Astrocyte (in vitro differentiated cells and primary cell): ENCODE results near the gene SMAP2. TPM values are rescaled to one million over a fixed set of nuclear protein-coding genes. Genes with fewer than 3 reads are reported as not detected.

Experiments
- DNase-seq: peaks from one replicate; pipeline ENCODE4 v3.0.0-alpha.2; 2010; ENCODE audit warnings: low read depth
- FAIRE-seq: peaks from 2 replicates; lab custom pipeline; 2011; peaks lifted over from hg19 to GRCh38; lab: Jason Lieb, UNC
- H2AFZ ChIP-seq: 2 replicates; pipeline ENCODE4 v1.6.0; 2012; ENCODE audit warnings: low read depth, low read length, inconsistent platforms
- H3K27ac ChIP-seq: 2 replicates; pipeline ENCODE4 v1.5.1; 2011; ENCODE audit warnings: low read depth, low read length, inconsistent platforms
- H3K27me3 ChIP-seq: 2 replicates; pipeline ENCODE4 v1.6.0; 2011; ENCODE audit warnings: low read length, inconsistent platforms; ENCODE audit not compliant: insufficient read depth
- H3K36me3 ChIP-seq: 2 replicates; pipeline ENCODE4 v1.5.1; 2011; ENCODE audit warnings: low read length, inconsistent platforms; ENCODE audit not compliant: insufficient read depth
- H3K4me1 ChIP-seq: 2 replicates; pipeline ENCODE4 v1.5.1; 2011; ENCODE audit warnings: low read length, inconsistent platforms; ENCODE audit not compliant: insufficient read depth
- H3K4me2 ChIP-seq: 2 replicates; pipeline ENCODE4 v1.6.0; 2012; ENCODE audit warnings: low read length, inconsistent platforms
- H3K4me3 ChIP-seq: 2 replicates; pipeline ENCODE4 v1.5.1; 2011; ENCODE audit warnings: low read depth, mild to moderate bottlenecking, low read length, inconsistent platforms; ENCODE audit not compliant: insufficient read depth
- H3K79me2 ChIP-seq: 2 replicates; pipeline ENCODE4 v1.6.0; 2012; ENCODE audit warnings: mild to moderate bottlenecking, low read length, inconsistent platforms; ENCODE audit not compliant: insufficient read depth
- H3K9ac ChIP-seq: 2 replicates; pipeline ENCODE4 v1.6.0; 2012; ENCODE audit warnings: mild to moderate bottlenecking, low read length, inconsistent platforms
- H3K9me3 ChIP-seq: 2 replicates; pipeline ENCODE4 v1.5.1; 2012; ENCODE audit warnings: low read depth, mild to moderate bottlenecking, low read length, inconsistent platforms; ENCODE audit not compliant: insufficient read depth
- H4K20me1 ChIP-seq: 2 replicates; pipeline ENCODE4 v1.6.0; 2012; ENCODE audit warnings: low read length, inconsistent platforms; ENCODE audit not compliant: insufficient read depth
- H3K27ac Mint-ChIP-seq: one replicate; pipeline ENCODE4 v1.8.0; 2021; ENCODE audit warnings: mild to moderate bottlenecking, mixed read lengths; ENCODE audit not compliant: unreplicated experiment
- H3K27me3 Mint-ChIP-seq: one replicate; pipeline ENCODE4 v1.8.0; 2021; ENCODE audit warnings: low read depth, mixed read lengths; ENCODE audit not compliant: unreplicated experiment
- H3K36me3 Mint-ChIP-seq: one replicate; pipeline ENCODE4 v1.8.0; 2021; ENCODE audit warnings: low read depth, mixed read lengths; ENCODE audit not compliant: unreplicated experiment
- H3K4me1 Mint-ChIP-seq: one replicate; pipeline ENCODE4 v1.8.0; 2021; ENCODE audit warnings: low read depth, mixed read lengths; ENCODE audit not compliant: unreplicated experiment
- H3K4me3 Mint-ChIP-seq: one replicate; pipeline ENCODE4 v1.8.0; 2021; ENCODE audit warnings: mild to moderate bottlenecking, moderate library complexity, mixed read lengths; ENCODE audit not compliant: unreplicated experiment
- H3K9me3 Mint-ChIP-seq: one replicate; pipeline ENCODE4 v1.8.0; 2021; ENCODE audit warnings: mild to moderate bottlenecking, mixed read lengths; ENCODE audit not compliant: unreplicated experiment
- CTCF ChIP-seq: IDR thresholded peaks from 2 replicates; pipeline ENCODE4 v1.5.1; 2011; ENCODE audit warnings: low read depth, mild to moderate bottlenecking, inconsistent platforms, low read length, moderate library complexity; ENCODE audit not compliant: insufficient read depth
- EZH2 ChIP-seq: IDR thresholded peaks from 2 replicates; pipeline ENCODE4 v1.6.1; 2012; ENCODE audit warnings: mild to moderate bottlenecking, low read length, inconsistent platforms; ENCODE audit not compliant: insufficient read depth
- total RNA-seq: library from RNA; stranded (reverse); gene quantifications from 2 replicates; pipeline ENCODE4 v1.2.1, GENCODE V29; 2021

The SMAP2 gene
- total RNA-seq, 1 donor from 2014 or later, result 16.8 TPM

GRCh38 chr1:40450495-40451237 is 77.1 kb downstream of the SMAP2 start:
- H3K27ac Mint-ChIP-seq, result peak overlapping the region; percentile 84
- H3K4me1 Mint-ChIP-seq, result peaks cover 7% of the 10 kb centered on the region
- FAIRE-seq (no peak), DNase-seq (peak; percentile 95)
- H2AFZ ChIP-seq, result peak overlapping the region; percentile 97
- H3K27me3 ChIP-seq, result no peaks in the 10 kb centered on the region
- no peak for TF ChIP-seq CTCF
- TF ChIP-seq EZH2, result no peak
- H3K9ac ChIP-seq, result peak overlapping the region; percentile 89
- H3K4me3 Mint-ChIP-seq, result peak overlapping the region; percentile 85
- no peaks in the 10 kb centered on the region for H3K27me3 Mint-ChIP-seq
- H3K4me1 ChIP-seq, result peaks cover 13% of the 10 kb centered on the region
- H3K9me3 Mint-ChIP-seq, result peaks cover 44% of the 10 kb centered on the region
- H3K9me3 ChIP-seq, result peaks cover 20% of the 10 kb centered on the region
- H3K4me3 ChIP-seq, result peak overlapping the region; percentile 78
- no peaks in the 10 kb centered on the region for H4K20me1 ChIP-seq
- H3K36me3 ChIP-seq, result peaks cover 8% of the 10 kb centered on the region
- H3K79me2 ChIP-seq, result peaks cover 24% of the 10 kb centered on the region
- peak overlapping the region; percentile 97 for H3K27ac ChIP-seq
- H3K4me2 ChIP-seq, result peak overlapping the region; percentile 94
- peaks cover 38% of the 10 kb centered on the region for H3K36me3 Mint-ChIP-seq

- Histone ChIP-seq H3K4me1 (peaks cover 13% of the 10 kb centered on the region), H3K27ac (peak overlapping the region; percentile 97), H4K20me1 (no peaks in the 10 kb centered on the region), H3K4me2 (peak overlapping the region; percentile 94), H3K27me3 (no peaks in the 10 kb centered on the region), H3K4me3 (peak overlapping the region; percentile 78), H2AFZ (no peak overlapping the region), H3K36me3 (peaks cover 8% of the 10 kb centered on the region), H3K79me2 (peaks cover 24% of the 10 kb centered on the region), H3K9me3 (peaks cover 18% of the 10 kb centered on the region), H3K9ac (peak overlapping the region; percentile 89)
- H3K4me1 Mint-ChIP-seq, result peaks cover 7% of the 10 kb centered on the region
- DNase-seq, result no peak
- no peak for FAIRE-seq
- H3K9me3 Mint-ChIP-seq, result peaks cover 49% of the 10 kb centered on the region
- peak overlapping the region; percentile 84 for H3K27ac Mint-ChIP-seq
- TF ChIP-seq EZH2 (no peak), CTCF (no peak)
- no peaks in the 10 kb centered on the region for H3K27me3 Mint-ChIP-seq
- peak overlapping the region; percentile 85 for H3K4me3 Mint-ChIP-seq
- H3K36me3 Mint-ChIP-seq, result peaks cover 42% of the 10 kb centered on the region
Measured at GRCh38 chr1:40451238-40451585, 77.7 kb downstream of the SMAP2 start.

GRCh38 chr1:40454873-40455272 is 81.3 kb downstream of the SMAP2 start:
- H3K4me3 ChIP-seq, result no peak overlapping the region
- no peak overlapping the region for H3K4me2 ChIP-seq
- Mint-ChIP-seq H3K36me3 (peaks cover 77% of the 10 kb centered on the region), H3K27me3 (no peaks in the 10 kb centered on the region), H3K4me1 (peaks cover 7% of the 10 kb centered on the region), H3K27ac (no peak overlapping the region), H3K4me3 (no peak overlapping the region), H3K9me3 (peaks cover 80% of the 10 kb centered on the region)
- no peak for TF ChIP-seq EZH2
- no peak for TF ChIP-seq CTCF
- no peak overlapping the region for H2AFZ ChIP-seq
- peaks cover 48% of the 10 kb centered on the region for H3K9me3 ChIP-seq
- FAIRE-seq (no peak), DNase-seq (no peak)
- no peaks in the 10 kb centered on the region for H4K20me1 ChIP-seq
- H3K27me3 ChIP-seq, result no peaks in the 10 kb centered on the region
- no peak overlapping the region for H3K9ac ChIP-seq
- no peak overlapping the region for H3K27ac ChIP-seq
- H3K4me1 ChIP-seq, result peaks cover 10% of the 10 kb centered on the region
- peaks cover 24% of the 10 kb centered on the region for H3K79me2 ChIP-seq
- H3K36me3 ChIP-seq, result peaks cover 38% of the 10 kb centered on the region
